Measurements from ENCODE around the gene PZP. TPM values are rescaled to one million over a fixed set of nuclear protein-coding genes. Genes with fewer than 3 reads are reported as not detected.

The PZP gene
- total RNA-seq, 2 experiments from 2014 or later: not detected

Other genes starting within 250 kb of the PZP start
- gene KLRG1, start 218.8 kb downstream of the PZP start, total RNA-seq: 10 to 100 TPM; 12.8 to 13.3 TPM
- not detected for gene A2M, start 92.5 kb downstream of the PZP start, total RNA-seq